IPS-18a (cell line): ENCODE results near the gene RNF25.

Experiments used
- H3K27ac ChIP-seq: one replicate; pipeline ENCODE4 v1.5.1; 2013; ENCODE audit warnings: low read length
- H3K27me3 ChIP-seq: one replicate; pipeline ENCODE4 v1.6.1; 2013; ENCODE audit warnings: mild to moderate bottlenecking, low read length; ENCODE audit not compliant: control insufficient read depth, insufficient read depth
- H3K36me3 ChIP-seq: one replicate; pipeline ENCODE4 v1.6.1; 2013; ENCODE audit warnings: low read depth, low read length; ENCODE audit not compliant: control insufficient read depth
- H3K4me1 ChIP-seq: one replicate; pipeline ENCODE4 v1.6.1; 2013; ENCODE audit warnings: low read depth, low read length; ENCODE audit not compliant: control insufficient read depth
- H3K4me3 ChIP-seq: one replicate; pipeline ENCODE4 v1.5.1; 2013; ENCODE audit warnings: low read length
- H3K9ac ChIP-seq: one replicate; pipeline ENCODE4 v1.6.1; 2013; ENCODE audit warnings: mild to moderate bottlenecking, low read length, moderate library complexity
- H3K9me3 ChIP-seq: one replicate; pipeline ENCODE4 v1.6.1; 2013; ENCODE audit warnings: low read depth, low read length; ENCODE audit not compliant: control insufficient read depth

The RNF25 gene

DNA sequence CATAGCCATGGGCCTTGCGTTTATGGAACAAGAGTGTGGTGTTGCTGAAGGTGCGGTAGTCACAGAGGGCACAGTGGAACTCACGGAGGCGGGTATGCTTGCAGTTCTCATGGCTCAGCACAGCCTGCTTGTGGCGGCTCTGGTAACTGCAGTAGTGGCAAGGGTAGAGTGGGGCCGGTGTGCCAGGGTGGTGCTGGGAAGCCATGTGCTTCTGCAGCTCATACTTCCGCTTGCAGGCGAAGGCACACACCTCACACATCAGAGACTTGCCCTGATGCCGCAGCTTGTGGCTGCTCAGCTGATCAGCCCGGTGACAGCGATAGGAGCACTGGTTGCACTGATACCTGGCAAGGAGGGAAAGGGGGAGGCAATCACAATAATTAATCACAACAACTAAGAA lies 27.1 kb downstream of the RNF25 start:
- no peak overlapping the region for H3K4me3 ChIP-seq
- no peaks in the 10 kb centered on the region for H3K27me3 ChIP-seq
- no peak overlapping the region for H3K9ac ChIP-seq
- peaks cover 73% of the 10 kb centered on the region for H3K36me3 ChIP-seq
- no peak overlapping the region for H3K27ac ChIP-seq
- no peaks in the 10 kb centered on the region for H3K4me1 ChIP-seq
- no peaks in the 10 kb centered on the region for H3K9me3 ChIP-seq

DNA sequence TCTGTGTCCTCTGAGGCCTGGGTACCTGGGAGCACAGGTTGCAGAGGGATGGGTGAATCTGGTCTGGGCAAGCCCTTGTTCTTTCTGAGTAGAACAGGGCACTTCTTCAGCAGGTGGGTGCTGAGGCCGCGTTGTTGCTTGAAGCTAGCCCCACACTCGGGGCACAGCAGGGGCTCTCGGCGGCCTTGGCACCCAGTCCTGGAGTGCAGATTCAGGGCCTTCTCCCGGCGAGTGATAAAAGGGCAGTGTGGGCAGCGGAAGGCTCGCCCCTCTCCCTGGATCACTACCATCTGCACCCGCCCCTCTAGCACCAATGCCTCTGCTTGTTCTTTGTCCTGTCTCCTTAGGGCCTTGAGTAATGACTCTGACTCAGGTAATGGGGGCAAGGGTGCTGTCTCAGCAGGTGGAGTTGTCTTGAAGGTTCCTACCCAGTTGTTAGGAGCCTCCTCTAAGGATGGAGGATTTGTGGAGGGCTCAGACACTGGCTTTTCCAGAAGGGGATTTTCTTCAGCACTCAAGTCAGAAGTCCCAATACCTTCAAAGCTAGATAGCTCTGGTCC lies 28.0 kb downstream of the RNF25 start:
- Histone ChIP-seq H3K27ac (no peak overlapping the region), H3K36me3 (peaks cover 70% of the 10 kb centered on the region), H3K4me1 (no peaks in the 10 kb centered on the region), H3K9me3 (no peaks in the 10 kb centered on the region), H3K9ac (no peak overlapping the region), H3K27me3 (no peaks in the 10 kb centered on the region), H3K4me3 (no peak overlapping the region)

DNA sequence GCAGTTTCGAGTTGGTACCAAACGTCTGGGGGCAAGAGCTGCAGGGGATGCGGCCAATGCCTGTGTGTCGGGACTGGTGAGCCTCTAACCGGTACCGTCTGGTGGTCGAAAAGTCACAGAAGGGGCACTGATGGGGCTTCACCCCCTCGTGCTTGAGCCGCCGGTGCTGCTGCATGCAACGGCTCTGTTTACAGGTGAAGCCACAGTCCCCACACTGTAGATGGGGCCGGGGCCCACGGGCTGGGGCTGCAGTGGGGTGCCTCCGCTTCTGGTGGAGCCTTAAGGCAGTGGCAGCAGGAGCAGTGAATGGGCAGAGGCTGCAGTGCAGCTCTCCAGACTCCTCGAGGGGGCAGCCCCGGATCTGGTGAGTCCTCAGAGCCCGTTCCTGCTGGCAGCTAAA lies 29.0 kb downstream of the RNF25 start:
- Histone ChIP-seq H3K36me3 (peaks cover 70% of the 10 kb centered on the region), H3K27ac (no peak overlapping the region), H3K4me1 (no peaks in the 10 kb centered on the region), H3K9ac (no peak overlapping the region), H3K9me3 (no peaks in the 10 kb centered on the region), H3K27me3 (no peaks in the 10 kb centered on the region), H3K4me3 (no peak overlapping the region)

DNA sequence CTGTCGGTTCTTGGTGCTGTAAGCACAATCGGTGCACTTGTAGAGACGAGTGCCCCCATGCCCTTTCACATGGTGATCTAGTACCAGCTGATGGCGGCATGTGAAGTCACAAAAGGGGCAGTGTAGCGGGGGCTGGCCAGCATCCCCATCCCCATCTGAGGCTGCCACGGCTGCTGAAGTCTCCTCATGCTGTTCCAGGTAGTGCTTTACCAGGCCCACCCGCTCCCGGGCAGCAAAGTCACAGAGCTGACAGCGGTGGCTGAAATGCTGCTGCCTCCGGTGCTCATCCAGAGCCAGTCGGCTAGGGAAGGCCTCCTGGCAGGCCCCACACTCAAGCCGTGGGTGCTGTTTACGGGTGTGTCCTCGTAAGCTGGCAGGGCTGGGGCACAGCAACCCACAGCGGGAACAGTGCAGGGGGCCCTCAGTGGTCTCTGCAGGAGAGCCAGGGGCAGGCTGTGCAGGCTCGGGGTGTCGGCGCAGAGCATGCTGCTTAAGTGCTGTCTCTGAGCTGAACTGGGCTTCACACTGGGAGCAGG lies 29.6 kb downstream of the RNF25 start:
- no peak overlapping the region for H3K9ac ChIP-seq
- H3K27me3 ChIP-seq = no peaks in the 10 kb centered on the region
- H3K27ac ChIP-seq = no peak overlapping the region
- H3K9me3 ChIP-seq = no peaks in the 10 kb centered on the region
- no peak overlapping the region for H3K4me3 ChIP-seq
- H3K4me1 ChIP-seq = no peaks in the 10 kb centered on the region
- peaks cover 71% of the 10 kb centered on the region for H3K36me3 ChIP-seq

DNA sequence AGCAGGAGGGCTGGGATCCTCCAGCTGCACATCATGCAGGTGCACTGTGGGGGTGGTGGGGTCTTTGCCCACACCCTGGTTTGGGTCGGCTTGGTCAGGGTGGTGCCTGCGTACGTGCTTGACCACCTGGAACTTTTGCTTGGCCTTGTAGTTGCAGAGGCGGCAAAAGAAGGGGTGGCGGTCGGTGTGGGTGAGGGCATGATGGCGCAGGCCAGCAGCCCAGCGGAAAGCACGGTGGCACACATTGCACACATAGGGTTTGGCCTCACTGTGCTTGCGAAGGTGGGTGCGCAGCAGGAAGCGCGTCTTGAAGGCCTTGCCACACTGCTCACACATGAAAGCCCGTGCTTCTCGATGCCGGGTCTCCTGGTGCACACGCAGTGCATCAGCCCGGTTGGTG lies 33.4 kb downstream of the RNF25 start:
- Histone ChIP-seq H3K36me3 (peaks cover 65% of the 10 kb centered on the region), H3K27me3 (no peaks in the 10 kb centered on the region), H3K4me1 (no peaks in the 10 kb centered on the region), H3K27ac (no peak overlapping the region), H3K9me3 (no peaks in the 10 kb centered on the region), H3K9ac (no peak overlapping the region), H3K4me3 (no peak overlapping the region)

DNA sequence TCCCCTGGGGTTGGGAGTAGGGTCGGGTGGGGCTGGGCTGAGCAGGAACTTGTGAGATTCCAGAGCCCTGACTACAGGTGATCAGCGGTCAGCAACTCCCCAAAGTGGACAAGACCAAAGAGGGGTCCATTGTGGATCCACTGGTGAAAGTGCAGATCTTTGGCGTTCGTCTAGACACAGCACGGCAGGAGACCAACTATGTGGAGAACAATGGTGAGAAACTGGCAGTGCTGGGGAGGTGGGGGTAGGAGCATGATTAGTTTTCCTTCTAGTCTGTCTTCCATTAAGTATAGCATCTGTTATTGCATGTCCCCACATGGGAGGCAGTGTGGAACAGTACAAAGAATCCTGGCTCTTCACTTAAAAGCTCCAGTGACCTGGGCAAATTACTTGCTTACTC lies 36.1 kb downstream of the RNF25 start:
- Histone ChIP-seq H3K4me1 (no peaks in the 10 kb centered on the region), H3K4me3 (no peak overlapping the region), H3K27ac (no peak overlapping the region), H3K27me3 (no peaks in the 10 kb centered on the region), H3K9me3 (no peaks in the 10 kb centered on the region), H3K9ac (no peak overlapping the region), H3K36me3 (peaks cover 53% of the 10 kb centered on the region)

DNA sequence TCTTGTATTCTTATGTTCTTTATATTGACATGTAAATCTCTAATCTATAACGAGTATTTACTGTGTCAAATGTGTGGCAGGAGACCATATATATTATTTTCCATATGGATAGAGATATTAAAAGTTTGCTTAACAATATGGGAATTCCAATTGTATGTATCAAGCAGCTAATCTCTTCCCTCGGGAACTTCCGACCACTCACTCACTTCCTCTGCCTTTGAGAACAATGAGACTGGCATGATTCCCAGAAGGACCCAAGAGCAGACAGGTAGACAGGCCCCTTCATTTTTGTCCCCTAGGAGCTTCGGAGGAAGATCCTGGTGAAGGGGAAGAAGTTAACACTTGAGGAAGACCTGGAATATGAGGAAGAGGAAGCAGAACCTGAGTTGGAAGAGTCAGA lies 40.0 kb downstream of the RNF25 start:
- Histone ChIP-seq H3K4me1 (no peaks in the 10 kb centered on the region), H3K9me3 (no peaks in the 10 kb centered on the region), H3K36me3 (peaks cover 20% of the 10 kb centered on the region), H3K27me3 (no peaks in the 10 kb centered on the region), H3K9ac (no peak overlapping the region), H3K4me3 (no peak overlapping the region), H3K27ac (no peak overlapping the region)

DNA sequence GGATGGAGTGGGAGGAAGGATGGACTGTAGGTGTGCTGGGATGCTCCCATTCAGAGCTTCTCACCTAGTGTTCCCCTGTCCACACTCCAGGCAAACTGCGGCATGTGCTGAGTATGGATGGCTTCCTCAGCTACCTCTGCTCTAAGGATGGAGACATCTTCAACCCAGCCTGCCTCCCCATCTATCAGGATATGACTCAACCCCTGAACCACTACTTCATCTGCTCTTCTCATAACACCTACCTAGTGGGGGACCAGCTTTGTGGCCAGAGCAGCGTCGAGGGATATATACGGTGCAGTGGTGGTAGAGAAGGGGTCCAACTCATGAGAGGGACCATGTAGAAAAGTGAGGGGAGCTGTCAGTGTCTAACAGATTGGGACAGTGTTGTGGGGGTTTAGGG lies 43.9 kb downstream of the RNF25 start:
- Histone ChIP-seq H3K36me3 (no peaks in the 10 kb centered on the region), H3K9ac (no peak overlapping the region), H3K4me1 (no peaks in the 10 kb centered on the region), H3K9me3 (no peaks in the 10 kb centered on the region), H3K27ac (no peak overlapping the region), H3K4me3 (no peak overlapping the region), H3K27me3 (no peaks in the 10 kb centered on the region)

DNA sequence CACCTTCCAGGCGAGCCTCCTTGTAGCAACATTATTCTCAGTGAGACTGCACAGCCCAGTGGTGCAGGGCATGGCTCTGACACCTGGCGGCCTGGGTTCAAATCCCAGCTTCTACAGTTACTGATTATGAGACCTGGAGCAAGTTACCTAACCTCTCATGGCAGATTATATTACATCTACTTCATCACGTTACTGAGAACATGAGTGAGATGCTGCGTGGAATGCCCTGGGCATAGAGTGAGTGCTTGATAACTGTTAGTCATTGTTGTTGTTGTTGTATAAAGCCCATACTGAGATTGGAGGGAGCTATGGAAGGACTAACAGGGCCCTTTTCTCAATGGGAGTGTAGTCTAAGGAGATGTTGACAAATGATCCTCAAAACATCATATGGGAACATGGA lies 45.4 kb downstream of the RNF25 start:
- no peaks in the 10 kb centered on the region for H3K36me3 ChIP-seq
- H3K9ac ChIP-seq = no peak overlapping the region
- no peak overlapping the region for H3K27ac ChIP-seq
- H3K4me1 ChIP-seq = no peaks in the 10 kb centered on the region
- no peaks in the 10 kb centered on the region for H3K27me3 ChIP-seq
- H3K4me3 ChIP-seq = no peak overlapping the region
- H3K9me3 ChIP-seq = no peaks in the 10 kb centered on the region

DNA sequence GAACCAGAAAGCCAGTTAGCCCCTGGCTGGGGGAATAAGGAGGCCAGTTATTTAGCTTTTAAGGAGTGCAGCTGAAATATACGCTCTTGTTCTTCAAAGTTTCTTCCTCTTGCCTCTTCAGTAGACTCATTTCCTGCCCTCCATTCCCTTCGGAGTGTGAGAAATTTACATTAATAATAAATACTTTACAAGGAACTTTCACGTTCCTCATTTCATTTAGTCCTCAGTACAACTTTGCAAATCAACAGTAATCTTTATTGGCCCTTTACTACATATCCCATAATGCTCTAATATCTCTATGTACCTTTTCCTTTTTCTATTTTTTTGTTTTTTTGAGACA lies 48.5 kb downstream of the RNF25 start:
- no peaks in the 10 kb centered on the region for H3K9me3 ChIP-seq
- H3K27me3 ChIP-seq = no peaks in the 10 kb centered on the region
- H3K27ac ChIP-seq = no peak overlapping the region
- no peak overlapping the region for H3K9ac ChIP-seq
- H3K4me3 ChIP-seq = no peak overlapping the region
- H3K36me3 ChIP-seq = no peaks in the 10 kb centered on the region
- H3K4me1 ChIP-seq = no peaks in the 10 kb centered on the region

DNA sequence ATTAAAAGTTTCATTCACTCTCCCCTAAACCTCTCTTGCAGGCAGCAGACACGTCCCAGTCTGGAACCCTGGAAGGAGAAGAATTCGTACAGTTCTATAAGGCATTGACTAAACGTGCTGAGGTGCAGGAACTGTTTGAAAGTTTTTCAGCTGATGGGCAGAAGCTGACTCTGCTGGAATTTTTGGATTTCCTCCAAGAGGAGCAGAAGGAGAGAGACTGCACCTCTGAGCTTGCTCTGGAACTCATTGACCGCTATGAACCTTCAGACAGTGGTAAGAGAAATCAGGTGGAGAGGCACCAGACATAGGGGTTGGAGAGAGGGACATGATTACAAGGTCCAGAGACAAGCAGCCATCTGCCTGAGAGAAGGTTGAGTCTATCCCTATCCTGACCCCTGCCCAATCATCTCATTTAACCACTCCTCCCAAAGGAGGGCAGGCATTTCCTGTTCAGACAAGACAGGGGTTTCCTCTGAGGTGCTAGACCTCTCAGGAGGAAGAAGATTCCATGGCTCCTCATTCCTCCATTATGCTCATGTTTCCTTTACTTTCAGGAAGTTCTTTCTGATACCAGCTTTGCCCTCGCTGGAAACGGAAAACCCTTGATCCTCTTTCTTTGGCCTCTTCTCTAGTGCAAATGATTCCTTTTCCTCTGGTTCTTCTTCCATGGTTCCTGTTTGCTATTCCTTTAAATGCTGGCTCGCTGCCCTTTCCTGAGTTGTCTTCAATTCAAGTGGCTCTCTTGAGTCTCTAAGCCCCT lies 49.0 kb downstream of the RNF25 start:
- Histone ChIP-seq H3K27ac (no peak overlapping the region), H3K4me3 (no peak overlapping the region), H3K36me3 (no peaks in the 10 kb centered on the region), H3K4me1 (no peaks in the 10 kb centered on the region), H3K9me3 (no peaks in the 10 kb centered on the region), H3K9ac (no peak overlapping the region), H3K27me3 (no peaks in the 10 kb centered on the region)

DNA sequence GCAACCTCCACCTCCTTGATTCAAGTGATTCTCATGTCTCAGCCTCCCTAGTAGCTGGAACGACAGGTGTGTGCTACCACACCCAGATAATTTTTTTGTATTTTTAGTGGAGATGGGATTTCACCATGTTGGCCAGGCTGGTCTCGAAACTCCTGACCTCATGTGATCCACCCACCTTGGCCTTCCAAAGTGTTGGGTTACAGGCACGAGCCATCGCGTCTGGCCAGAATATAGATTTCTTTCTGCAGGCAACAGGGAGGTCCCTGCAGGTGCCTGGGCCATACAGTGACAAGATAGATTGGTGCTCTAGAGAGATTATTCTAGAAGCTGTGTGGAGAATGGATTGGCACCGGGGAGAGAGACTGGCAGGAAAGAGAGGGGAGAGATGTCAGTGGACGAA lies 50.8 kb downstream of the RNF25 start:
- Histone ChIP-seq H3K4me3 (no peak overlapping the region), H3K27ac (no peak overlapping the region), H3K9ac (no peak overlapping the region), H3K4me1 (no peaks in the 10 kb centered on the region), H3K36me3 (no peaks in the 10 kb centered on the region), H3K9me3 (no peaks in the 10 kb centered on the region), H3K27me3 (no peaks in the 10 kb centered on the region)
